ENCODE results near the gene GDF2. TPM values are rescaled to one million over a fixed set of nuclear protein-coding genes. Genes with fewer than 3 reads are reported as not detected.

Gene GDF2
- total RNA-seq, 2 donors from 2014 or later: not detected

DNA sequence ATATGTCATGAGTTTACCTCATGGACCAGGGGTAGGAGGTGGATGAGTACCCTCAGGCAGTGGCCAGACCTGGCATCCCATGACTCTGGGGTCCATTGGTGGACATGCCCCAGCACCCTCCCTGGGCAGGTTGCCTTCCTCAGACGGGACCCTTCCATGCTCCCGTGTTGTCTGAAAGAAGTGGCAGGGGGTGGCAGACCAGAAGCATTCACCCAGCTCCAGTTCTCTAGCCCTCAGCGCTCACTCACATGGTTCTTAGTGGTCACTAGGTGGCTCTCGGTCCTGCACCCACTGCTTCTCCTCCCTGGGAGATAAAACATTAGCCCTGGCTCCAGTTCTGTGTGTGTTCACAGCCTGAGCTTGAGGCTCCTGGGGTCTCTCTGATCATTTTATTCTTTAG lies 31.9 kb downstream of the GDF2 start:
- H3K9me3 ChIP-seq: no peaks in the 10 kb centered on the region
- H3K4me3 ChIP-seq: no peak overlapping the region
- H3K36me3 ChIP-seq: no peaks in the 10 kb centered on the region
- TF ChIP-seq CTCF (IDR thresholded peaks at IDR 0.05): no peak
- no peak overlapping the region for H3K9ac ChIP-seq (ENCODE audit: low read depth in 2 of 2, low read length in 2 of 2)
- no peak overlapping the region for H3K27ac ChIP-seq
- H3K27me3 ChIP-seq: no peaks in the 10 kb centered on the region
- DNase-seq: no peak
- intact Hi-C loops (cut with DNase I): no loop called here
- no peaks in the 10 kb centered on the region for H3K4me1 ChIP-seq

GRCh38 chr10:47354900-47355299 lies 32.6 kb downstream of the GDF2 start:
- intact Hi-C loops (cut with DNase I): no loop called here
- H3K9me3 ChIP-seq: no peaks in the 10 kb centered on the region
- no peaks in the 10 kb centered on the region for H3K27me3 ChIP-seq
- H3K36me3 ChIP-seq: no peaks in the 10 kb centered on the region
- H3K9ac ChIP-seq (ENCODE audit: low read depth in 2 of 2, low read length in 2 of 2): no peak overlapping the region
- no peak for TF ChIP-seq CTCF (IDR thresholded peaks at IDR 0.05)
- H3K27ac ChIP-seq: no peak overlapping the region
- H3K4me1 ChIP-seq: no peaks in the 10 kb centered on the region
- DNase-seq: no peak
- no peak overlapping the region for H3K4me3 ChIP-seq

- Histone ChIP-seq H3K27ac (no peak overlapping the region), H3K4me3 (no peak overlapping the region), H3K9ac (ENCODE audit: low read depth in 2 of 2, low read length in 2 of 2) (no peak overlapping the region), H3K36me3 (no peaks in the 10 kb centered on the region), H3K4me1 (no peaks in the 10 kb centered on the region), H3K27me3 (no peaks in the 10 kb centered on the region), H3K9me3 (no peaks in the 10 kb centered on the region)
- intact Hi-C loops (cut with DNase I): no loop called here
- DNase-seq: no peak
- TF ChIP-seq CTCF (IDR thresholded peaks at IDR 0.05): no peak
Observed at GRCh38 chr10:47356708-47357107, 34.5 kb downstream of the GDF2 start.

DNA sequence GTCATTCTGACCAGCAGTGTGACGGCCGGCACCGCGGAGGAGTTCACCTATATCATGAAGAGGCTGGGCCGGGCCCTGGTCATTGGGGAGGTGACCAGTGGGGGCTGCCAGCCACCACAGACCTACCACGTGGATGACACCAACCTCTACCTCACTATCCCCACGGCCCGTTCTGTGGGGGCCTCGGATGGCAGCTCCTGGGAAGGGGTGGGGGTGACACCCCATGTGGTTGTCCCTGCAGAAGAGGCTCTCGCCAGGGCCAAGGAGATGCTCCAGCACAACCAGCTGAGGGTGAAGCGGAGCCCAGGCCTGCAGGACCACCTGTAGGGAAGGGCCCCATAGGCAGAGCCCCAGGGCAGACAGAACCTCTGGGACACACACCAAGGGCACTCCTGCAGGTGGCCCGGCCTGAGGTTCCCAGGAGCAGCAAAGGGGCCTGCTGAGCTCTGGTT lies 34.9 kb downstream of the GDF2 start:
- H3K9me3 ChIP-seq: no peaks in the 10 kb centered on the region
- no peak overlapping the region for H3K4me3 ChIP-seq
- intact Hi-C loops (cut with DNase I): no loop called here
- H3K27me3 ChIP-seq: no peaks in the 10 kb centered on the region
- TF ChIP-seq CTCF (IDR thresholded peaks at IDR 0.05): no peak
- no peak for DNase-seq
- no peaks in the 10 kb centered on the region for H3K36me3 ChIP-seq
- H3K27ac ChIP-seq: no peak overlapping the region
- no peaks in the 10 kb centered on the region for H3K4me1 ChIP-seq
- no peak overlapping the region for H3K9ac ChIP-seq (ENCODE audit: low read depth in 2 of 2, low read length in 2 of 2)

- no peaks in the 10 kb centered on the region for H3K9me3 ChIP-seq
- H3K27me3 ChIP-seq: no peaks in the 10 kb centered on the region
- no peak for DNase-seq
- no peak overlapping the region for H3K27ac ChIP-seq
- no peaks in the 10 kb centered on the region for H3K4me1 ChIP-seq
- H3K9ac ChIP-seq (ENCODE audit: low read depth in 2 of 2, low read length in 2 of 2): no peak overlapping the region
- H3K36me3 ChIP-seq: no peaks in the 10 kb centered on the region
- intact Hi-C loops (cut with DNase I): no loop called here
- no peak overlapping the region for H3K4me3 ChIP-seq
- TF ChIP-seq CTCF (IDR thresholded peaks at IDR 0.05): no peak
Observed at GRCh38 chr10:47357911-47358310, 35.7 kb downstream of the GDF2 start.

DNA sequence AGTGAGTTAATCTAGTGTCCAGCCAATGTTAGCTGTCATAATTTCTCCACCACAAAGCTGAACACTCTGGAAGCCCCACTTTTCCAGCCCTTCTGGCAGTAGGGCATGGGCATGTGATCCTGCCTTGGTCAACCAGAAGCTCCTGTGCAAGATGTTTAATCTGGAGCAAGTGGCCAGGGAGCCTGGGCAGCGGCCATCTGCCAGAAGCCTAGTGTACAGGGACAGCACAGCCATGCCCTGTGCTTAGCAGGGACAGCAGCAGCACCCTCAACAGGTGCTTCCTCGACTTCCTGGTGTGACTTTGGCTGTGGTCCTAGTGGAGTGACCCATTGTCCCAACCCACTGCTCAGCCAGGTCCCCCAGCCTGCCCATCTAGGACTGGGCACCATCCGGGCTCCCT lies 36.2 kb downstream of the GDF2 start:
- Histone ChIP-seq H3K27ac (no peak overlapping the region), H3K9me3 (no peaks in the 10 kb centered on the region), H3K27me3 (no peaks in the 10 kb centered on the region), H3K9ac (ENCODE audit: low read depth in 2 of 2, low read length in 2 of 2) (no peak overlapping the region), H3K4me1 (no peaks in the 10 kb centered on the region), H3K4me3 (no peak overlapping the region), H3K36me3 (no peaks in the 10 kb centered on the region)
- no peak for TF ChIP-seq CTCF (IDR thresholded peaks at IDR 0.05)
- intact Hi-C loops (cut with DNase I): no loop called here
- DNase-seq: no peak
